ENCODE measurements around the gene ZNG1B. TPM values are rescaled to one million over a fixed set of nuclear protein-coding genes. Genes with fewer than 3 reads are reported as not detected.
A peak's percentile ranks its signal among the peaks of the same experiment; 100 is the strongest.
"Not testable (repeated sequence)": the region's sequence is repeated elsewhere in the genome, so short reads cannot be mapped to it uniquely, and the experiment has no call there.

Gene ZNG1B
- total RNA-seq (2011; cell fraction: chromatin; rRNA removed; ENCODE audit: low replicate concordance), result 48.7 and 154 TPM in 2 replicates
- 26.8 and 29.7 TPM in 2 replicates for total RNA-seq (2011; cell fraction: nucleolus; rRNA removed)
- total RNA-seq (2011; cell fraction: nucleoplasm; rRNA removed), result 81.7 and 129 TPM in 2 replicates
- 37.4 and 46.4 TPM in 2 replicates for total RNA-seq (2014; rRNA removed)
- total RNA-seq (2014; rRNA removed; fragmentation: Illumina TruSeq; extraction: Trizol), result 62.5 and 64.2 TPM in 2 replicates
- 56.6 and 58.0 TPM in 2 replicates for total RNA-seq (2015; rRNA removed; fragmentation: Illumina TruSeq; extraction: Trizol)
- total RNA-seq (2021), result 40.7 and 42.5 TPM in 2 replicates
- polyA plus RNA-seq (2011; rRNA removed), result 30.3 and 44.4 TPM in 2 replicates
- polyA plus RNA-seq (2011; cell fraction: cytosol; rRNA removed), result 4.6 and 11.4 TPM in 2 replicates
- polyA plus RNA-seq (2011; cell fraction: nucleus; rRNA removed), result 58.3 and 65.7 TPM in 2 replicates
- polyA plus RNA-seq (2012), result 21.5 and 38.5 TPM in 2 replicates
- polyA plus RNA-seq (2014; fragmentation: Illumina TruSeq; extraction: Trizol), result 33.8 and 38.9 TPM in 2 replicates
- 100 to 1,000 TPM; 106 to 108 TPM for polyA plus RNA-seq (2014; fragmentation: Nextera tagmentation; extraction: Ambion mirVana)
- 45.0 and 50.1 TPM in 2 replicates for polyA plus RNA-seq (2014; rRNA removed)
- polyA minus RNA-seq (2011; rRNA and poly(A)+ RNA removed), result 50.6 and 60.0 TPM in 2 replicates
- 7.8 and 11.2 TPM in 2 replicates for polyA minus RNA-seq (2011; cell fraction: cytosol; rRNA and poly(A)+ RNA removed)
- 74.2 and 90.4 TPM in 2 replicates for polyA minus RNA-seq (2011; cell fraction: nucleus; rRNA and poly(A)+ RNA removed)
- percentile 84 among the genes with signal in this experiment for Bru-seq, nascent RNA
- BruChase-seq, experiment 1, labeled RNA remaining after a 2-hour chase, result percentile 89 among the genes with signal in this experiment
- BruChase-seq, experiment 2, labeled RNA remaining after a 6-hour chase, result percentile 88 among the genes with signal in this experiment
- long read RNA-seq, experiment 1, transcript CBWD2-209 (3 exons, 880 nt), result minor isoform, 20 of 189 reads
- long read RNA-seq, experiment 1, transcript CBWD2-203 (14 exons, 1,665 nt), result minor isoform, 13 of 189 reads
- long read RNA-seq, experiment 1, transcript CBWD2-201 (15 exons, 1,812 nt), result major isoform, 80 of 189 reads
- long read RNA-seq, experiment 1, transcript CBWD2-202 (16 exons, 1,740 nt), result minor isoform, 12 of 189 reads
- long read RNA-seq, experiment 1, partial matches to known transcripts, result 25 of 189 reads
- long read RNA-seq, experiment 1, other reads (novel, unspliced or antisense), result 39 of 189 reads
- long read RNA-seq, experiment 2, transcript CBWD2-201 (15 exons, 1,812 nt), result major isoform, 9 of 29 reads
- long read RNA-seq, experiment 2, partial matches to known transcripts, result 6 of 29 reads
- long read RNA-seq, experiment 2, other reads (novel, unspliced or antisense), result 5 of 29 reads
- long read RNA-seq, experiment 3, transcript CBWD2-201 (15 exons, 1,812 nt), result major isoform, 20 of 47 reads
- long read RNA-seq, experiment 3, partial matches to known transcripts, result 4 of 47 reads
- long read RNA-seq, experiment 3, other reads (novel, unspliced or antisense), result 11 of 47 reads

DNA sequence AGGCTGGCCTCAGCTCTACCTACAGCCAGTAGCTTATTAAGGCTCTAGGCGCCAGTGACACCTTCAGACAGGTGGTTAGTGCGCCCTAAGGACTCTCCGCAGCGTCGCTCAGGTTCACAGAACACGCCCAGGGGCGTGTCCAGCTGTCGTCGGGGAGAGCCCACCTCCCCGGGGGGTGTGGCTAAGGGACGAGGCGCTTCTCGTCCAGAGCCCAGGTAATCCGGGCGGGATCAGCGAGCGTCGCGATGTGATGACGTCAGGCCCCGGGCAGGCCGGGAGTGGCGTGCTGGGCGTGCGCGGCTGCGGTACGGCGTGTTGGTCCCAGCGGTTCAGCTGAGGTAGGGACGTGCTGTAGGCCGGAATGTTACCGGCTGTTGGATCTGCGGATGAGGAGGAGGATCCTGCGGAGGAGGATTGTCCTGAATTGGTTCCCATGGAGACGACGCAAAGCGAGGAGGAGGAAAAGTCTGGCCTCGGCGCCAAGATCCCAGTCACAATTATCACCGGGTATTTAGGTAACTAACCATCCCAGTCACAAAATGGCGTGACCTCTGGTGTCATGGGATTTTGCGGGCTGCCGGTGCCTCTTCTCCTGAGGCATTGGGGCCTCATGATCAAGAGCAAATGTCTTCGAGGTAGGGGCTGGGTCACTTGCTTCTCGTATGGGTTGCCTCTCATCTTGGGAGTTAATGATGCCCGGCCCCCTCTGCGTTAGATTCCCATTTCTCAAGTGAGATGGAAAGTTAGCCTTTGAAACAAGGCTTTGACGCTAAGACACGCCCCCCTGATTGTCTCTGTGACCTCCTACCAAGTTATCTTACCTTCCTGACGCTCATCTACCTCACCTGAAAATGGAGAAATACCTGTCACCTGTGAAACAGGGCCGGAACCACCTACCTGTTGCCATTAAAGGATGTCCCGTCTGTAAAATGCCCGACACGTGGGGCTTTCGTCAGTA lies at the start of gene ZNG1B:
Gene ZNG1B (plus strand): TSS at position 184 of the 958 bp plus-strand sequence. CDS start 178 bp downstream, at position 362.
- H3K27ac ChIP-seq (ENCODE audit: extremely low read depth, low read depth, low read length), result peak within 1 kb of the TSS; percentile 61
- H3K36me3 ChIP-seq (ENCODE audit: control insufficient read depth, insufficient read depth, low read length); H3K79me2 ChIP-seq (ENCODE audit: control insufficient read depth, insufficient read depth, low read length); H4K20me1 ChIP-seq (replicated peaks; ENCODE audit: control insufficient read depth, insufficient read depth, low read length); ATAC-seq; H2AFZ ChIP-seq (ENCODE audit: low read depth, low read length); FAIRE-seq; in situ Hi-C loops (cut with MboI); H3K9me3 ChIP-seq (replicated peaks; ENCODE audit: control insufficient read depth, insufficient read depth, low read depth, low read length); H3K9me1 ChIP-seq (ENCODE audit: control insufficient read depth, insufficient read depth, low read length); H3K4me1 ChIP-seq (replicated peaks in 1 of 2; ENCODE audit: control insufficient read depth in 2 of 2, insufficient read depth in 2 of 2, low read length in 2 of 2); intact Hi-C loops (cut with micrococcal nuclease); H3K27me3 ChIP-seq (ENCODE audit: control insufficient read depth in 2 of 2, insufficient read depth in 2 of 2, low read length in 2 of 2); POLR2A ChIA-PET; CTCF ChIA-PET (ENCODE audit: low intra/inter-chr PET ratio); TF ChIP-seq ATF1, CREB1 (CRISPR knock-in tag; IDR thresholded peaks at IDR 0.05): not testable (repeated sequence)
- peak within 1 kb of the TSS; percentile 78 for H3K4me2 ChIP-seq (ENCODE audit: insufficient read depth, low read length)
- peak within 1 kb of the TSS; percentile 68 to 84; a peak in 3 of 4 replicates for H3K9ac ChIP-seq (ENCODE audit: insufficient read depth in 1 of 2, low read depth in 2 of 2, low read length in 2 of 2)
- peak in 1 of 4 experiments; percentile 22 for DNase-seq (ENCODE audit: extremely low read depth in 1 of 4, low spot score in 3 of 4)
- H3K4me3 ChIP-seq, result peak within 1 kb of the TSS; percentile 56
- WGBS (ENCODE audit: insufficient coverage, low coverage, missing lambda C conversion rate), result 0% methylated on average over 15 of the region's 56 CpGs
- TSS peak; percentile 69 for BruUV-seq (replicated peaks)
- TF ChIP-seq ATF1 (tag; IDR thresholded peaks at IDR 0.05) (peak; percentile 84), ATF7 (IDR thresholded peaks at IDR 0.05) (peak; percentile 84; the same call in 1 of the 2 replicates), POLR2G (IDR thresholded peaks at IDR 0.05; ENCODE audit: low read depth, low read length) (peak; percentile 59), CREB1 (IDR thresholded peaks at IDR 0.05) (peak; percentile 50), MTA1 (IDR thresholded peaks at IDR 0.05; ENCODE audit: borderline replicate concordance) (peak; percentile 68), CREM (IDR thresholded peaks at IDR 0.05; ENCODE audit: low read depth) (peak; percentile 81), HNRNPLL (IDR thresholded peaks at IDR 0.05; ENCODE audit: low read depth, low read length, poor library complexity, severe bottlenecking) (peak; percentile 36), NRF1 (conservative IDR thresholded peaks at IDR 0.05 in 1 of 2, IDR thresholded peaks at IDR 0.05 in 1 of 2) (peak; percentile 52 to 61), HCFC1 (IDR thresholded peaks at IDR 0.05; ENCODE audit: low read depth, low read length) (0 out of 2 replicates have a peak, but pooled peaks have one; percentile 10)
- TF ChIP-seq, protein P1, sequence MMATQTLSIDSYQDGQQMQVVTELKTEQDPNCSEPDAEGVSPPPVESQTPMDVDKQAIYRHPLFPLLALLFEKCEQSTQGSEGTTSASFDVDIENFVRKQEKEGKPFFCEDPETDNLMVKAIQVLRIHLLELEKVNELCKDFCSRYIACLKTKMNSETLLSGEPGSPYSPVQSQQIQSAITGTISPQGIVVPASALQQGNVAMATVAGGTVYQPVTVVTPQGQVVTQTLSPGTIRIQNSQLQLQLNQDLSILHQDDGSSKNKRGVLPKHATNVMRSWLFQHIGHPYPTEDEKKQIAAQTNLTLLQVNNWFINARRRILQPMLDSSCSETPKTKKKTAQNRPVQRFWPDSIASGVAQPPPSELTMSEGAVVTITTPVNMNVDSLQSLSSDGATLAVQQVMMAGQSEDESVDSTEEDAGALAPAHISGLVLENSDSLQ (IDR thresholded peaks at IDR 0.05), result peak; percentile 30; the same call in 1 of the 2 replicates
- TF ChIP-seq, protein P2, sequence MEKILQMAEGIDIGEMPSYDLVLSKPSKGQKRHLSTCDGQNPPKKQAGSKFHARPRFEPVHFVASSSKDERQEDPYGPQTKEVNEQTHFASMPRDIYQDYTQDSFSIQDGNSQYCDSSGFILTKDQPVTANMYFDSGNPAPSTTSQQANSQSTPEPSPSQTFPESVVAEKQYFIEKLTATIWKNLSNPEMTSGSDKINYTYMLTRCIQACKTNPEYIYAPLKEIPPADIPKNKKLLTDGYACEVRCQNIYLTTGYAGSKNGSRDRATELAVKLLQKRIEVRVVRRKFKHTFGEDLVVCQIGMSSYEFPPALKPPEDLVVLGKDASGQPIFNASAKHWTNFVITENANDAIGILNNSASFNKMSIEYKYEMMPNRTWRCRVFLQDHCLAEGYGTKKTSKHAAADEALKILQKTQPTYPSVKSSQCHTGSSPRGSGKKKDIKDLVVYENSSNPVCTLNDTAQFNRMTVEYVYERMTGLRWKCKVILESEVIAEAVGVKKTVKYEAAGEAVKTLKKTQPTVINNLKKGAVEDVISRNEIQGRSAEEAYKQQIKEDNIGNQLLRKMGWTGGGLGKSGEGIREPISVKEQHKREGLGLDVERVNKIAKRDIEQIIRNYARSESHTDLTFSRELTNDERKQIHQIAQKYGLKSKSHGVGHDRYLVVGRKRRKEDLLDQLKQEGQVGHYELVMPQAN (IDR thresholded peaks at IDR 0.05; ENCODE audit: borderline replicate concordance), result 0 out of 2 replicates have a peak, but pooled peaks have one; percentile 64
